Neural progenitor cell (in vitro differentiated cells): Measurements from ENCODE around the gene OCA2. TPM values are rescaled to one million over a fixed set of nuclear protein-coding genes. Genes with fewer than 3 reads are reported as not detected.
A peak's percentile ranks its signal among the peaks of the same experiment; 100 is the strongest.

ENCODE experiments used
- DNase-seq: peaks from one replicate; pipeline ENCODE4 v3.0.0-alpha.2; 2016; ENCODE audit warnings: low spot score
- H2AFZ ChIP-seq: fragments of 200-600 bp; sonication (generic); replicated peaks from 2 replicates; pipeline ENCODE4 v1.6.1; 2016; ENCODE audit warnings: antibody characterized with exemption
- H3F3A ChIP-seq: fragments of 200-600 bp; sonication (generic); 2 replicates; pipeline ENCODE4 v1.6.1; 2016; ENCODE audit warnings: antibody characterized with exemption, low read depth
- H3K27ac ChIP-seq: fragments of 200-600 bp; sonication (generic); 2 replicates; pipeline ENCODE4 v1.5.1; 2016; ENCODE audit warnings: mild to moderate bottlenecking
- H3K27me3 ChIP-seq: fragments of 200-600 bp; sonication (generic); 2 replicates; pipeline ENCODE4 v1.6.1; 2016; ENCODE audit warnings: mild to moderate bottlenecking, moderate library complexity
- H3K36me3 ChIP-seq: fragments of 200-600 bp; sonication (generic); 2 replicates; pipeline ENCODE4 v1.5.1; 2016
- H3K4me1 ChIP-seq: fragments of 200-600 bp; sonication (generic); 2 replicates; pipeline ENCODE4 v1.6.1; 2016; ENCODE audit warnings: mixed run types
- H3K4me2 ChIP-seq: fragments of 200-600 bp; sonication (generic); 2 replicates; pipeline ENCODE4 v1.6.1; 2016
- H3K4me3 ChIP-seq: fragments of 200-600 bp; sonication (generic); 2 replicates; pipeline ENCODE4 v1.5.1; 2016
- H3K79me2 ChIP-seq: fragments of 200-600 bp; sonication (generic); 2 replicates; pipeline ENCODE4 v1.6.1; 2016; ENCODE audit warnings: low read depth
- H3K9ac ChIP-seq: fragments of 200-600 bp; sonication (generic); 2 replicates; pipeline ENCODE4 v1.6.1; 2016
- H3K9me3 ChIP-seq: fragments of 200-600 bp; sonication (generic); 2 replicates; pipeline ENCODE4 v1.5.1; 2016; ENCODE audit warnings: low read depth
- H4K20me1 ChIP-seq: fragments of 200-600 bp; sonication (generic); 2 replicates; pipeline ENCODE4 v1.6.1; 2016; ENCODE audit warnings: low read depth
- H3K27ac Mint-ChIP-seq: 3 replicates; pipeline ENCODE4 v1.8.0; 2021; ENCODE audit warnings: mixed read lengths
- H3K27me3 Mint-ChIP-seq: 2 replicates; pipeline ENCODE4 v1.8.0; 2022; ENCODE audit warnings: low read depth, mild to moderate bottlenecking, inconsistent platforms, moderate library complexity, mixed read lengths; ENCODE audit not compliant: insufficient read depth
- H3K36me3 Mint-ChIP-seq: 3 replicates; pipeline ENCODE4 v1.8.0; 2021; ENCODE audit warnings: mixed read lengths
- H3K4me1 Mint-ChIP-seq: 3 replicates; pipeline ENCODE4 v1.8.0; 2021; ENCODE audit warnings: mixed read lengths
- H3K4me3 Mint-ChIP-seq: 3 replicates; pipeline ENCODE4 v1.8.0; 2021; ENCODE audit warnings: mild to moderate bottlenecking, moderate library complexity, mixed read lengths
- H3K9me3 Mint-ChIP-seq: 3 replicates; pipeline ENCODE4 v1.8.0; 2020; ENCODE audit warnings: mixed read lengths
- CTCF ChIP-seq: fragments of 200-600 bp; sonication (generic); IDR thresholded peaks from 2 replicates; pipeline ENCODE4 v1.5.1; 2017; ENCODE audit warnings: antibody characterized with exemption, mild to moderate bottlenecking
- EZH2 ChIP-seq: fragments of 200-600 bp; sonication (generic); IDR thresholded peaks from 2 replicates; pipeline ENCODE4 v1.6.1; 2017; ENCODE audit warnings: antibody characterized with exemption, mild to moderate bottlenecking, moderate library complexity
- EZH2phosphoT487 ChIP-seq: fragments of 200-600 bp; sonication (generic); IDR thresholded peaks from 2 replicates; pipeline ENCODE4 v1.6.1; 2017; ENCODE audit warnings: antibody characterized with exemption
- total RNA-seq: library from RNA; depleted of rRNA; stranded (reverse); fragments of >200 nt; gene quantifications from 2 replicates; pipeline ENCODE4 v1.2.3, GENCODE V29; 2015; ENCODE audit warnings: low replicate concordance

Gene OCA2
- total RNA-seq, 1 donor from 2014 or later, result 1.0 TPM

- peaks cover 100% of the 10 kb centered on the region for H3K27me3 ChIP-seq
- no peak overlapping the region for H3K9ac ChIP-seq
- H3K9me3 Mint-ChIP-seq, result peaks cover 6% of the 10 kb centered on the region
- peaks cover 60% of the 10 kb centered on the region for H3K27me3 Mint-ChIP-seq
- H3K9me3 ChIP-seq, result no peaks in the 10 kb centered on the region
- H3K27ac Mint-ChIP-seq, result no peak overlapping the region
- peak overlapping the region; percentile 81 for H3K4me3 Mint-ChIP-seq
- no peaks in the 10 kb centered on the region for H3K36me3 Mint-ChIP-seq
- no peak for DNase-seq
- no peaks in the 10 kb centered on the region for H3K36me3 ChIP-seq
- TF ChIP-seq EZH2 (no peak), CTCF (no peak), EZH2phosphoT487 (no peak)
- H3K27ac ChIP-seq, result no peak overlapping the region
- H3K4me2 ChIP-seq, result peak overlapping the region; percentile 73
- peaks cover 40% of the 10 kb centered on the region for H3K4me1 Mint-ChIP-seq
- H3K4me1 ChIP-seq, result peaks cover 31% of the 10 kb centered on the region
- peaks cover 36% of the 10 kb centered on the region for H4K20me1 ChIP-seq
- H3F3A ChIP-seq, result peaks cover 30% of the 10 kb centered on the region
- H3K4me3 ChIP-seq, result no peak overlapping the region
- H2AFZ ChIP-seq, result no peak overlapping the region
- H3K79me2 ChIP-seq, result no peaks in the 10 kb centered on the region
These were observed 1.3 kb downstream of the OCA2 start for GRCh38 chr15:28097656-28098359.

GRCh38 chr15:28096670-28097431 lies 2.3 kb downstream of the OCA2 start:
- Histone ChIP-seq H3K27me3 (peaks cover 100% of the 10 kb centered on the region), H3K4me1 (peaks cover 31% of the 10 kb centered on the region), H3F3A (peaks cover 30% of the 10 kb centered on the region), H3K27ac (no peak overlapping the region), H3K79me2 (no peaks in the 10 kb centered on the region), H3K4me3 (peak overlapping the region; percentile 55), H3K9me3 (no peaks in the 10 kb centered on the region), H3K9ac (no peak overlapping the region), H3K36me3 (no peaks in the 10 kb centered on the region), H3K4me2 (peak overlapping the region; percentile 93), H2AFZ (peak overlapping the region; percentile 73), H4K20me1 (peaks cover 36% of the 10 kb centered on the region)
- Mint-ChIP-seq H3K9me3 (peaks cover 10% of the 10 kb centered on the region), H3K4me1 (peaks cover 40% of the 10 kb centered on the region), H3K36me3 (no peaks in the 10 kb centered on the region), H3K4me3 (peak overlapping the region; percentile 92), H3K27ac (no peak overlapping the region), H3K27me3 (peaks cover 66% of the 10 kb centered on the region)
- peak; percentile 71 for DNase-seq
- TF ChIP-seq EZH2, result peak; percentile 77
- no peak for TF ChIP-seq CTCF
- peak; percentile 85 for TF ChIP-seq EZH2phosphoT487

GRCh38 chr15:28096411-28096669 lies 2.8 kb downstream of the OCA2 start:
- Histone ChIP-seq H3K9ac (no peak overlapping the region), H3K4me2 (peak overlapping the region; percentile 93), H3K9me3 (peaks cover under 1% of the 10 kb centered on the region), H3K4me1 (peaks cover 31% of the 10 kb centered on the region), H3K36me3 (no peaks in the 10 kb centered on the region), H3K79me2 (no peaks in the 10 kb centered on the region), H2AFZ (peak overlapping the region; percentile 73), H3K27ac (no peak overlapping the region), H3F3A (peaks cover 30% of the 10 kb centered on the region), H3K4me3 (peak overlapping the region; percentile 55), H3K27me3 (peaks cover 96% of the 10 kb centered on the region), H4K20me1 (peaks cover 36% of the 10 kb centered on the region)
- peak overlapping the region; percentile 43 for H3K27ac Mint-ChIP-seq
- H3K4me1 Mint-ChIP-seq, result peaks cover 40% of the 10 kb centered on the region
- peaks cover 67% of the 10 kb centered on the region for H3K27me3 Mint-ChIP-seq
- peaks cover 10% of the 10 kb centered on the region for H3K9me3 Mint-ChIP-seq
- no peaks in the 10 kb centered on the region for H3K36me3 Mint-ChIP-seq
- no peak for DNase-seq
- TF ChIP-seq CTCF, result no peak
- no peak for TF ChIP-seq EZH2
- TF ChIP-seq EZH2phosphoT487, result peak; percentile 16
- peak overlapping the region; percentile 92 for H3K4me3 Mint-ChIP-seq
